ENCODE results near the gene TXNDC2. TPM values are rescaled to one million over a fixed set of nuclear protein-coding genes. Genes with fewer than 3 reads are reported as not detected.

The TXNDC2 gene
- polyA plus RNA-seq, 3 donors = 0.10 to 0.36 TPM; not detected in 1

- Histone ChIP-seq H3K27me3 (ENCODE audit: control insufficient read depth in 2 of 2, insufficient read depth in 2 of 2, low read length in 2 of 2) (no peaks in the 10 kb centered on the region), H2AFZ (ENCODE audit: insufficient read depth, low read depth, low read length, poor library complexity, severe bottlenecking) (no peak overlapping the region), H3K79me2 (ENCODE audit: insufficient read depth, low read length) (peaks cover 78% of the 10 kb centered on the region), H4K20me1 (ENCODE audit: insufficient read depth, low read length) (peaks cover 72% of the 10 kb centered on the region), H3K4me3 (replicated peaks in 1 of 3; ENCODE audit: low read depth in 2 of 3, low read length in 3 of 3) (peak overlapping the region in 1 of 3 experiments; percentile 95), H3K9me3 (replicated peaks in 1 of 2; ENCODE audit: control insufficient read depth in 1 of 2, insufficient read depth in 1 of 2, low read length in 2 of 2) (peaks cover 0 to 4% of the 10 kb centered on the region in 2 donors), H3K9ac (ENCODE audit: insufficient read depth, low read length, poor library complexity, severe bottlenecking) (no peak overlapping the region), H3K4me1 (ENCODE audit: control insufficient read depth in 1 of 2, insufficient read depth in 2 of 2, low read length in 2 of 2) (peaks cover 41 to 68% of the 10 kb centered on the region in 2 donors), H3K27ac (ENCODE audit: low read depth in 1 of 2, low read length in 2 of 2) (peak overlapping the region in 1 of 2 donors; percentile 97), H3K4me2 (replicated peaks; ENCODE audit: extremely low read depth, low read length, poor library complexity, severe bottlenecking) (peak overlapping the region; percentile 68), H3K36me3 (replicated peaks in 1 of 2; ENCODE audit: control insufficient read depth in 1 of 2, insufficient read depth in 2 of 2, low read length in 2 of 2) (no peaks in the 10 kb centered on the region)
- no peak for DNase-seq
- Mint-ChIP-seq H3K9me3 (peaks cover 0 to 6% (median 0%) of the 10 kb centered on the region in 7 donors), H3K4me3 (no peak overlapping the region), H3K27me3 (ENCODE audit: low read depth in 3 of 3) (no peaks in the 10 kb centered on the region), H3K36me3 (no peaks in the 10 kb centered on the region), H3K27ac (peak overlapping the region in 5 of 7 donors; percentile 90 to 93 (median 92)), H3K4me1 (peaks cover 21% of the 10 kb centered on the region)
- intact Hi-C loops (cut with micrococcal nuclease) = loop anchor here (10.0 kb wide), 1 partner anchor 212 kb away; the partner anchor contains the start of gene RAB31 (in 2 of the 2)
- no CpG with 5 or more reads among the region's 3 CpGs for WGBS (ENCODE audit: insufficient coverage)
- TF ChIP-seq, protein P1, sequence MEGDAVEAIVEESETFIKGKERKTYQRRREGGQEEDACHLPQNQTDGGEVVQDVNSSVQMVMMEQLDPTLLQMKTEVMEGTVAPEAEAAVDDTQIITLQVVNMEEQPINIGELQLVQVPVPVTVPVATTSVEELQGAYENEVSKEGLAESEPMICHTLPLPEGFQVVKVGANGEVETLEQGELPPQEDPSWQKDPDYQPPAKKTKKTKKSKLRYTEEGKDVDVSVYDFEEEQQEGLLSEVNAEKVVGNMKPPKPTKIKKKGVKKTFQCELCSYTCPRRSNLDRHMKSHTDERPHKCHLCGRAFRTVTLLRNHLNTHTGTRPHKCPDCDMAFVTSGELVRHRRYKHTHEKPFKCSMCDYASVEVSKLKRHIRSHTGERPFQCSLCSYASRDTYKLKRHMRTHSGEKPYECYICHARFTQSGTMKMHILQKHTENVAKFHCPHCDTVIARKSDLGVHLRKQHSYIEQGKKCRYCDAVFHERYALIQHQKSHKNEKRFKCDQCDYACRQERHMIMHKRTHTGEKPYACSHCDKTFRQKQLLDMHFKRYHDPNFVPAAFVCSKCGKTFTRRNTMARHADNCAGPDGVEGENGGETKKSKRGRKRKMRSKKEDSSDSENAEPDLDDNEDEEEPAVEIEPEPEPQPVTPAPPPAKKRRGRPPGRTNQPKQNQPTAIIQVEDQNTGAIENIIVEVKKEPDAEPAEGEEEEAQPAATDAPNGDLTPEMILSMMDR (IDR thresholded peaks at IDR 0.05) = no peak
These were observed 31.0 kb downstream of the TXNDC2 start for GRCh38 chr18:9916808-9917207.

GRCh38 chr18:9918016-9918680 is 32.4 kb downstream of the TXNDC2 start:
- Histone ChIP-seq H4K20me1 (ENCODE audit: insufficient read depth, low read length) (peaks cover 85% of the 10 kb centered on the region), H3K9ac (ENCODE audit: insufficient read depth, low read length, poor library complexity, severe bottlenecking) (no peak overlapping the region), H3K9me3 (replicated peaks in 1 of 2; ENCODE audit: control insufficient read depth in 1 of 2, insufficient read depth in 1 of 2, low read length in 2 of 2) (no peaks in the 10 kb centered on the region), H3K4me3 (replicated peaks in 1 of 3; ENCODE audit: low read depth in 2 of 3, low read length in 3 of 3) (no peak overlapping the region), H3K79me2 (ENCODE audit: insufficient read depth, low read length) (peaks cover 92% of the 10 kb centered on the region), H3K36me3 (replicated peaks in 1 of 2; ENCODE audit: control insufficient read depth in 1 of 2, insufficient read depth in 2 of 2, low read length in 2 of 2) (no peaks in the 10 kb centered on the region), H3K4me1 (ENCODE audit: control insufficient read depth in 1 of 2, insufficient read depth in 2 of 2, low read length in 2 of 2) (peaks cover 37 to 69% of the 10 kb centered on the region in 2 donors), H3K4me2 (replicated peaks; ENCODE audit: extremely low read depth, low read length, poor library complexity, severe bottlenecking) (peak overlapping the region; percentile 26), H3K27me3 (ENCODE audit: control insufficient read depth in 2 of 2, insufficient read depth in 2 of 2, low read length in 2 of 2) (no peaks in the 10 kb centered on the region), H2AFZ (ENCODE audit: insufficient read depth, low read depth, low read length, poor library complexity, severe bottlenecking) (no peak overlapping the region), H3K27ac (ENCODE audit: low read depth in 1 of 2, low read length in 2 of 2) (peak overlapping the region in 1 of 2 donors; percentile 15)
- Mint-ChIP-seq H3K4me1 (peaks cover 22% of the 10 kb centered on the region), H3K27ac (no peak overlapping the region), H3K36me3 (peaks cover 0 to 3% of the 10 kb centered on the region in 2 donors), H3K4me3 (no peak overlapping the region), H3K27me3 (ENCODE audit: low read depth in 3 of 3) (no peaks in the 10 kb centered on the region), H3K9me3 (no peaks in the 10 kb centered on the region)
- intact Hi-C loops (cut with micrococcal nuclease) = loop anchor here (10.0 kb wide), 1 partner anchor 213 kb away; the partner anchor contains the start of gene RAB31 (in 2 of the 2)
- 39% methylated on average over 2 of the region's 2 CpGs for WGBS (ENCODE audit: insufficient coverage)
- TF ChIP-seq, protein P1 (IDR thresholded peaks at IDR 0.05) = no peak
- DNase-seq = peak in 2 of 3 donors; percentile 34 to 40
